ENCODE measurements around the gene COX15.

COX15 gene

GRCh38 chr10:99732033-99732842, at the start of gene COX15, which contains the start of gene CUTC:
Gene COX15, minus strand, starts transcription at chr10:99732127. Its CDS starts 78 bp downstream, at chr10:99732049.
Gene CUTC, plus strand, starts transcription at chr10:99732234. Its CDS starts 115 bp downstream, at chr10:99732349.
- DNase-seq (ENCODE audit: low read depth), result peak; percentile 98
- peak within 1 kb of the TSS; percentile 96 for H3K4me3 ChIP-seq (ENCODE audit: low read depth, low read length)

GRCh38 chr10:99779335-99779734, 47.4 kb upstream of the COX15 start:
- TF ChIP-seq CTCF (conservative IDR thresholded peaks at IDR 0.05; ENCODE audit: low read depth, low read length), result no peak
- peak overlapping the region; percentile 25 for H3K4me3 ChIP-seq (ENCODE audit: low read depth, low read length)
- peak; percentile 92 for DNase-seq (ENCODE audit: low read depth)

More at GRCh38 chr10:99732033-99732842, at the start of gene COX15, which contains the start of gene CUTC:
- peak; percentile 41 for TF ChIP-seq CTCF (conservative IDR thresholded peaks at IDR 0.05; ENCODE audit: low read depth, low read length)

GRCh38 chr10:99777918-99778714, 46.2 kb upstream of the COX15 start:
- peak; percentile 71 for DNase-seq (ENCODE audit: low read depth)
- no peak for TF ChIP-seq CTCF (conservative IDR thresholded peaks at IDR 0.05; ENCODE audit: low read depth, low read length)
- H3K4me3 ChIP-seq (ENCODE audit: low read depth, low read length), result no peak overlapping the region

- TF ChIP-seq CTCF (conservative IDR thresholded peaks at IDR 0.05; ENCODE audit: low read depth, low read length), result no peak
- no peak overlapping the region for H3K4me3 ChIP-seq (ENCODE audit: low read depth, low read length)
Measured at GRCh38 chr10:99775850-99776249, 43.9 kb upstream of the COX15 start.

GRCh38 chr10:99770408-99771045, 38.6 kb upstream of the COX15 start:
- TF ChIP-seq CTCF (conservative IDR thresholded peaks at IDR 0.05; ENCODE audit: low read depth, low read length), result no peak
- DNase-seq (ENCODE audit: low read depth), result no peak
- H3K4me3 ChIP-seq (ENCODE audit: low read depth, low read length), result no peak overlapping the region

More at GRCh38 chr10:99775850-99776249, 43.9 kb upstream of the COX15 start:
- DNase-seq (ENCODE audit: low read depth), result peak; percentile 86

GRCh38 chr10:99769706-99770105, 37.8 kb upstream of the COX15 start:
- no peak for DNase-seq (ENCODE audit: low read depth)
- TF ChIP-seq CTCF (conservative IDR thresholded peaks at IDR 0.05; ENCODE audit: low read depth, low read length), result no peak
- no peak overlapping the region for H3K4me3 ChIP-seq (ENCODE audit: low read depth, low read length)
